ENCODE results near the gene ARMH1. TPM values are rescaled to one million over a fixed set of nuclear protein-coding genes. Genes with fewer than 3 reads are reported as not detected.
"Not testable (repeated sequence)": the region's sequence is repeated elsewhere in the genome, so short reads cannot be mapped to it uniquely, and the experiment has no call there.

Gene ARMH1
- polyA plus RNA-seq, 12 donors, result 0.80 to 4.7 (median 1.4) TPM; not detected in 2

DNA sequence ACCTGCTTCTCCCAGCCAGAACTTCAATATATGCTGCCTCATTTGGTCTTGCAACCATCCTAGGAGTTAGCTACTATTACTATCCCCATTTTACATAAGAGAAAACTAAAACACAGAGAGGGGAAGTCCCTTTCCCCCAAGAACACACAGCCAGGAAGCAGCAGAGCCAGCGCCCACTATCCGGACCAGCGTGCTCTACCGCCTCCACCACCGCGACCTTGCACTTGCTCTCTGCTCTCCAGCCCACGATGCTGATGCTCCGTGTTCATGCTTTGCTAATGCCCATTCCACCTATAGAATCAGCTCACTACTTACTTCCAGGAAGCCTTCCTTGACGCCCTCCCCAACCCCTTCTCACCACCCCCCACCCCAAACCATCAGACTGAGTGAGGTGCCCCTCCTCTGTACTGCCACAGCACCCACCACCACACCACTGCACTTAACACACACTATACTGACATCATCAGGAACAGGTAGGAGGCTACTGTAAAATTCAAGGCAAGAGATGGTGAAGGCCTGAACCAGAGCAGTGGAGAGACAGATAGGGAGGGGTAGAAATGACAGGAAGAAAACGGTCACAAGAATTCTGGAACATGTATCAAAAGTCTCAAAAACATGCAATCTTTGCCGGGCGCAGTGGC is 9.7 kb upstream of the ARMH1 start:
- DNase-seq, result no peak

GRCh38 chr1:44666719-44667118 is 7.8 kb upstream of the ARMH1 start:
- not testable (repeated sequence) for DNase-seq

DNA sequence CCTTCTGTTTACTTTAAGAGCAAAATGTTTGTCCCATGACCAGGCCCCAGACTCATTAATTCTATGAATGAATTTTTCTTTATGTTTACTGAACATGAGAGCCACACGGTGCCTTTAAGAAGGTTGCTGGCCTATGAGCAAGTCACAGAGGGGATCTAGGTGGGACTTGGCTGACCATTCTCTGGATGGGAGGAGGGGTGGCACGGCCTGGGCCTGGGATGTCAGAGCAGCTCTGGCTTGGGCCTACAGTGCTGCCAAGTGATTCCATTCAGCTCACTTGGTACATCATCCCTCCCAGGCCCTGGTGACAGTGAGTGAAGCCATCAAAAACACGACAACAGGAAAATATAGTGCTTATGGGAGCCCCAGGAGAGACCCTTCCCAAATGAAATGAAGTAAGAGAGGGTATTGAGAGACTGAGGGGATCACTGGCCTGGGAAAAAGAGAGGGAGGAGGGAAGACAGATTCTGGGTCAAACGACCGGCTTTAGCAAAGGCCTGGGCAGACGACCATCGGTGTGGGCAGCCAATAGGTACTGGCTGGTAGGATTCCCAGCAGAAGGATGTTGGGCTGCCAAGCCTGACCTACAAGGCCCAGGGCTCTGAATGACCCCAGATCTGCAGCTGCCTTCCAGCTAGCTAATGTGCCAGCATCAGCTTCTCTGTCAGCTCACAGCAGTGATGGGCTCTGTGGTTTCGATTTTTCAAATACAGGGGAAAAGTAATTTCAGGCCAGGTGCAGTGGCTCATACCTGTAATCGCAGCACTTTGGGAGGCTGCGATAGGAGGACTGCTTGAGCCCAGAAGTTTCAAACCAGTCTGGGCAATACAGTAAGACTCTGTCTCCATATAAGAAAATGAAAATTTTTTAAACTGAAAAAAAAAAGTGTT is 3.5 kb upstream of the ARMH1 start:
- no peak for DNase-seq

- no peak for DNase-seq
These were observed 2.1 kb upstream of the ARMH1 start for GRCh38 chr1:44672254-44672955.

GRCh38 chr1:44672961-44673674 is 1.4 kb upstream of the ARMH1 start:
- no peak for DNase-seq

DNA sequence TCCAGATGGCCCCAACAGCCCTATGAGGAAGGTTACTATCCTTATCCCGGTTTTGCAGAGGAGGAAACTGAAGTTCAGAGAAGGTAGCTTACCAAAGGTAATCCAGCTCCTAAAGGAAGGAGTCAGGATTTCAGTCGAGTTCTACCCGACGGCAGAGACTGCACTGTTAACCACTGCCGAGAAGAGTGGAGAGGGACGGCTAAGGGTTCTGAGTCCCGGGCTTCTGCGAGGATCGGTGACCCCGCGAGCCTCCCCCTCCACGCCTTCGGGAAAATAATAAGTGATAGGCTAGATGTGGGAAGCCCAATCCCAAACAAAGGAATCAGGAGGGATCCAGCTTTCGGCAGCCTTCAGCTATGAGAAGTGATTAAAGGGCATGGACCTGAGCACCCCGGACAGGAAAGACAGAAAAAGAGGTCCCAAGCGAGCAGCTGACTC is 820 bp upstream of the ARMH1 start:
- no peak for DNase-seq

- DNase-seq, result no peak
These were observed 672 bp downstream of the ARMH1 start for GRCh38 chr1:44675186-44675585.

DNA sequence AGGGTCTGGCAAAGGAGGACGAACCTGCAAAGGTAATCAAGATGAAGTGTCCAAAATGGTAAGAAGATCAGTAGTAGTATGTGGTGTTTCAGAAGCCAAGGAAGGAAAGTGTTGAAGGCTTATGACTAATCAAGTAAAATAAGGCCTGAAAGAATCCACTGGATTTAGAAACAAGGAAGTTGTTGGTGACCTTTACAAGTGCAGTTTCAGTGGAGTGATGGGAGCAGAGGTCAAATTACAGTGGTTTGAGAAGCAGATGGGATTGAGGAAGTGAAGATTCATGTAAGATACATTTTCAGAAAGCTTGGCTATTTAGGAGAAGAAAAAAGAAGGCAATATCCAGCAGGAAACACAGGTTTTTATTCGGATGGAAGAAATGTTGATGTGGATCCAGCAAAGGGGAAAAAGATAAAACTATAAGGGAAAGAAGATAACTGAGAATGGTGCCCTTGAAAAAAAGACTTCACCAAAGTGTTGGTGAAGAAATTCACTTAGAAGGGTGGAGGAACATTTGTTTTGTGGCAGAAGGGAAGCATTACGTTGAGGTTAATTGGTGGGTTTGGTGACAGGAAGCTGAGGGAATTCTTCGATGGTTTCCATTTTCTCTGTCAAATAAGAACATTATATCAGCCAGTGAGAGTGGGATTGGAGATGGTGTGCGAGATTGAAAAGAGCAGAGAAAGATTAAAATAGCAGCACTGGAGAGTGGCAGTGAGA is 2.1 kb downstream of the ARMH1 start:
- no peak for DNase-seq

GRCh38 chr1:44677201-44677766 is 2.8 kb downstream of the ARMH1 start:
- DNase-seq, result no peak

DNA sequence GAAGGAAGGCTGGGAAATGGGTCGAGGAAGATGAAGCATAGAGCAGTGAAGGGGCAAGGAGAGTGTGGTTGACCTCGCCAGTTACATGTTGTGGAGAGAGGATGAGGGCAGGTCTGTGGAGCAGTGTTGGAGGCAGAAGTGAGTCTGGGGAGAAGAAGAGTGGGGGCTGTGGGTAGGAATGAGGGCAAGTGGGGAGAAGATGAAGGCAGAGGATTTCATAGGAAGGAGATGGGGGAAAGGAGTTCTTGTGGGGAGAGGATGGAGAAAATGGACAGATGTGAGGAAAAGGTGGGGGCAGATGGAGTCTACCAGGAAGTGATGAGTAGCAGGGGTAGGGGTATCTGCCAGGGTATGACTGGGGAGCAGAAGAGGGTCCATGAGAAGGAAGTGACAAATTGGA is 3.6 kb downstream of the ARMH1 start:
- DNase-seq, result no peak

GRCh38 chr1:44678626-44679025 is 4.1 kb downstream of the ARMH1 start:
- no peak for DNase-seq

DNA sequence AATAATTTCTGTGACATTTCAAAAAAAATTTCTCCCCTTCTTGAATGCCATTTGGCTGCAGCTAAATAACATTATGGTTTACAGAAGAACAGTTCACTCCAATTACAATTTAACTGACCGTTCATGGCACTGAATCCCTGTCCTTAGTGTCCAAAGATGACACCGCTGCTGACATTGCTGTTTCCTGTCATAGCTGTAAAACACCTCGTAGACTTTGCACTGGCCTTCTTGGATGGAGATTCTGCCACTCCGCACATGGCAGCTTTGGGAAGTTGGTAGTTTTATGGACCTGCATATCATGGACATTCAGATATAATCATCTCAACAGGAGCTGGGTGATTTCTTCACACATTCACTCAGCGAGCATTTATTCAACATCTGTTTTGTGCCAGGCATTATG is 5.0 kb downstream of the ARMH1 start:
- DNase-seq, result no peak

- no peak for DNase-seq
These were observed 7.7 kb downstream of the ARMH1 start for GRCh38 chr1:44681905-44682882.

DNA sequence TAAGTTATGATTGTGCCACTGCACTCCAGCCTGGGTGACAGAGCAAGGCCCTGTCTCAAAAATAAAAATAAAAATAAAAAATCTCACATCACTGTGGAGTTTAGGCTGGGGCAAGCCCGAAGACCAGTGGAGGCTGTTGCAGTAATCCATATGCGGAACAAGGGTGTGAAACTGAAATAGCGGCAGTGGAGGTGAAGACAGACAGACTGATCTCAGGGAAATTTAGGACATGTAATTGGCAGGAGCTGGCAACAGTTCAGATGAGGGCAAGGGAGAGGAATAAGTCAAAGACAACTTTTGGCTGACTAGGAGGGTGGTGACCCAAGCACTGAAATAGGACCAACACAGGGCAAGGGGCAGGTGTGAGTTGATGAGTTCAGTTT is 8.4 kb downstream of the ARMH1 start:
- no peak for DNase-seq

DNA sequence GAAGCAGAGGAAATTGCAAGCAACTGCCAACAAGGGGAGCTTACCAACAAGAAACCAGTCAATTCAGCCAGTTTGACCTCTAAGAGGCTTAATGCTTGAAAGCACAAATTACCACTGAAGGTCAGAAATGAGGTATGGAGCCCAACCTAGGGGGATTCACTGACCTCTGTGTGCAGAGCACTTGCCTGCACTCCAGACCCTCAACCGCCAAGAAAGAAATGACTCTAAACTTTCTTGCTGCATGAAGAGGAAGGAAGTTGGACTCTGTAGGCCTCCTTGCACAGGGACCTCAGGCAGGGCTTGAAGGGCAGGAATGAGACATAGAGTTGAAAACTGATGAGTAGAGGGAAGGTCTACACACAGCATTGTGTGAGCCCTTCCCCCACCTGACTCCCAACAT is 10.0 kb downstream of the ARMH1 start:
- DNase-seq, result no peak

GRCh38 chr1:44685218-44685617 is 10.7 kb downstream of the ARMH1 start:
- no peak for DNase-seq

DNA sequence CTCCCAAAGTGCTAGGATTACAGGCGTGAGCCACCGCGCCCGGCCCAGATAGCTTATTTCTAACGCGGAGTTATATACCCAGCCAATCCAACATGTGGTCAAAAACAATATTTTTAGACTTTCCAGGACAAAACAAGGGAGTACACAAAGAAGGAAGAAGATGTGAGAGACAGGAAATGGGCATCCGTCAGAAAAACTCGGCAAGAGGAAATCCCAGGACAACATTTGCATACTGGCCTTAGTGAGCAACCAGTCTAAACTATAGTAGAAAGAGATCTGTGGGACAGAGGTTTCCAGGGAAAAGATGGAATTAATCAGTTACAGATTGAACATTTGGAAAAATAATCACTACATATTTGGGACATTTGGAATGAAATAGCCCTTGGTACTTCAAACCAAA is 11.4 kb downstream of the ARMH1 start:
- no peak for DNase-seq

GRCh38 chr1:44688760-44689446 is 14.4 kb downstream of the ARMH1 start:
- DNase-seq, result no peak

GRCh38 chr1:44689447-44689765 is 14.9 kb downstream of the ARMH1 start:
- no peak for DNase-seq

Data from muscle of arm (tissue), 12 donors.